HG03139 (cell line): ENCODE measurements around the gene CRKL.
"Not testable (repeated sequence)": the region's sequence is repeated elsewhere in the genome, so short reads cannot be mapped to it uniquely, and the experiment has no call there.

Experiments
- ATAC-seq: cut with Tn5 transposase; IDR thresholded peaks from one replicate; pipeline ENCODE4 v1.9.1; 2021; ENCODE audit not compliant: unreplicated experiment

The CRKL gene

GRCh38 chr22:20965888-20966855 lies 49.0 kb downstream of the CRKL start:
- ATAC-seq: no peak

GRCh38 chr22:20966883-20967696 lies 49.9 kb downstream of the CRKL start, which contains the start of gene AIFM3:
TSS of gene AIFM3 (plus strand) at chr22:20967255. CDS start at chr22:20967945, 690 bp downstream.
- ATAC-seq: no peak

- no peak for ATAC-seq
These were observed 50.5 kb downstream of the CRKL start for GRCh38 chr22:20967697-20968211.

GRCh38 chr22:20968281-20968977 lies 51.2 kb downstream of the CRKL start:
- no peak for ATAC-seq

- no peak for ATAC-seq
These were observed 53.9 kb downstream of the CRKL start for GRCh38 chr22:20970939-20971657.

GRCh38 chr22:20972014-20972694 lies 54.9 kb downstream of the CRKL start:
- not testable (repeated sequence) for ATAC-seq

- ATAC-seq: no peak
These were observed 55.8 kb downstream of the CRKL start for GRCh38 chr22:20972933-20973577.

GRCh38 chr22:20973634-20974286 lies 56.6 kb downstream of the CRKL start:
- no peak for ATAC-seq

GRCh38 chr22:20974336-20974955 lies 57.2 kb downstream of the CRKL start:
- ATAC-seq: no peak

- ATAC-seq: no peak
These were observed 58.5 kb downstream of the CRKL start for GRCh38 chr22:20975541-20976290.

GRCh38 chr22:20976291-20976877 lies 59.2 kb downstream of the CRKL start:
- ATAC-seq: no peak

GRCh38 chr22:20977019-20977418 lies 59.8 kb downstream of the CRKL start:
- ATAC-seq: no peak

GRCh38 chr22:20977516-20978170 lies 60.4 kb downstream of the CRKL start:
- no peak for ATAC-seq

GRCh38 chr22:20978419-20978818 lies 61.2 kb downstream of the CRKL start:
- ATAC-seq: no peak

GRCh38 chr22:20979243-20979809 lies 62.1 kb downstream of the CRKL start:
- no peak for ATAC-seq

GRCh38 chr22:20979940-20980453 lies 62.8 kb downstream of the CRKL start:
- ATAC-seq: no peak
